Measurements from ENCODE around the gene ZNF280D. TPM values are rescaled to one million over a fixed set of nuclear protein-coding genes. Genes with fewer than 3 reads are reported as not detected.

The ZNF280D gene
- polyA plus RNA-seq, 2 of the 4 experiments (the other 2 are of a cell fraction) = 13.4 to 21.8 TPM

DNA sequence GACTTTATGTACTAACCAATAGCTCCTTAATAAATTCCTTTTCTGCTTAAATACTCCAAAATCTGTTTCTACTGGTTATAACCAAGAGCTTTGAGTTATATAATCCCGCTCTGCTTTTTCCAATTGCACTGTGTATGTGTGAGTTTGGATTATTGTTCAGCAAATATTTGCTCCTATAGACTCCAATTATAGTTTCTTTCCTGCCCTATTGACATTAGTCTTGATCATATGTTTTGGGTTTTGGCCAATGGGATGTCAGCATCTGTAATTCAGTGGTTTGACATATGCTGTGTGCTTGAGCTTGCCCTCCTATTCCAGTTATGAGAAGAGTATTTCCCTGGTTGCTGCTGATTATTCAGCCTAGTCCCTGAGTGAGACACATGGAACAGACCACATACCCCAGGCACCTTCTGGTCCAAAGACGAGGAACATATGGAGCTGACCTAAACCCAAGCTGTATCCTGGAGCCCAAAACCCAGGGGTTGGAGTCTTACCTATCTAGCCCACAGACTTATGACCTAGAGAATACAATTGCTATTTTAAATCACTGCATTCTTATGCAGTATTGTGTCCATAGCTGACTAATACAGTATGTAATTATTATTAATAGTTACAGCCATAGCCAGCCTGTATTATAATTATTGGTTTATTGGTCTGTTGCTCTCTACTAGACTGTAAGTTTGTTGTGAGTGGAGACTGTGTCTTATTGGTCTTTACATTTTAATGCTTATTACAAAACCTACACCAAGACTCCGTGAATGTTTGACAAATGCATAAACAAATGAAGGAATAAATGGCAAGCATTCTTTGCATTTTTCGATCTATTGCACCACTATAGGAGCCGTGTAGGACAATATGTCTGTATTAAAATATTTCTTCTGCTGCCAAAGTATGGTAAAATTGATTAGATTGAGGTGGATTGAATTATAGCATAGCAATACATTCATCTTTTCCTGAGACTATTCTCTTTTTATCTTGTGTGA, 11.7 kb upstream of the ZNF280D start:
- TF ChIP-seq MAFK (IDR thresholded peaks at IDR 0.05; ENCODE audit: partially characterized antibody) (no peak), FOSL2 (IDR thresholded peaks at IDR 0.05) (no peak), FOSL2 (CRISPR knock-in tag; IDR thresholded peaks at IDR 0.05) (no peak), RARB (CRISPR knock-in tag; IDR thresholded peaks at IDR 0.05) (no peak), HOXB5 (CRISPR knock-in tag; IDR thresholded peaks at IDR 0.05) (no peak), HDAC2 (IDR thresholded peaks at IDR 0.05) (no peak), ZFP36 (IDR thresholded peaks at IDR 0.05; ENCODE audit: borderline replicate concordance, partially characterized antibody) (no peak), RCOR1 (IDR thresholded peaks at IDR 0.05; ENCODE audit: low read depth, low read length) (no peak), HMGXB4 (CRISPR knock-in tag; IDR thresholded peaks at IDR 0.05; ENCODE audit: borderline replicate concordance) (no peak), CBX2 (IDR thresholded peaks at IDR 0.05; ENCODE audit: borderline replicate concordance, low read depth) (no peak)
- H3K27ac ChIP-seq = no peak overlapping the region
- no peak overlapping the region for H3K4me2 ChIP-seq
- H3K4me3 ChIP-seq = no peak overlapping the region
- POLR2A ChIA-PET = interaction anchor here (1.0 kb wide), 1 partner anchor 12 kb away, joined by 4 read pairs; the partner anchor contains the start of gene ZNF280D
- no peak for DNase-seq (ENCODE audit: low read depth in 1 of 2, low spot score in 1 of 2)
- peaks cover 5% of the 10 kb centered on the region; the same call in 1 of the 3 replicates for H3K4me1 ChIP-seq
- no peak for FAIRE-seq
- CTCF ChIA-PET = no interaction called here
- ATAC-seq = no peak; a peak in 1 of 6 replicates
- peaks cover 3% of the 10 kb centered on the region; the same call in 1 of the 3 replicates for H3K9me3 ChIP-seq
- WGBS (ENCODE audit: missing lambda C conversion rate) = 43% methylated on average over 5 of the region's 5 CpGs

DNA sequence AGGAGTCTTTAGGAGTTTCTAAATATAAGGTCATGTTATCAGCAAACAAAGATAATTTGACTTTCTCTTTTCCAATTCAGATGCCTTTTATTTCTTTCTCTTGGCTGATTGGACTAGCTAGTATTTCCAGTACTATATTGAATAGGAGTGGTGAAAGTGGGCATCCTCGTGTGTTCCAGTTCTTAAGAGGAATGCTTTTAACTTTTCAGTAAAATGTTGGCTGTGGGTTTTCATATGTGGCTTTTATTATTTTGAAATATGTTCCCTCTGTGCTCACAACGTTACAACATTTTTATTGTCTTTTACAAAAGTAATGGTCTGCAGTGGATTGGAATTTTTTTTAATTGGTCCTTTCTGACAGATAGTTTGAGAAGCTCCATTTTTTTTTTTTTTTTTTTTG, 8.2 kb upstream of the ZNF280D start:
- FAIRE-seq = no peak
- peaks cover 5% of the 10 kb centered on the region; the same call in 1 of the 3 replicates for H3K4me1 ChIP-seq
- ChIA-PET POLR2A (interaction anchor here (1.1 kb wide), 1 partner anchor 8 kb away, joined by 3 read pairs; the partner anchor contains the start of gene ZNF280D), CTCF (interaction anchor here (1.7 kb wide), 1 partner anchor 81 kb away, joined by 3 read pairs; no protein-coding TSS in a partner anchor)
- ATAC-seq = no peak
- 27% methylated on average over 2 of the region's 2 CpGs for WGBS (ENCODE audit: missing lambda C conversion rate)
- DNase-seq (ENCODE audit: low read depth in 1 of 2, low spot score in 1 of 2) = no peak
- H3K9me3 ChIP-seq = peaks cover 3% of the 10 kb centered on the region; the same call in 1 of the 3 replicates
- H3K27ac ChIP-seq = no peak overlapping the region
- no peak overlapping the region for H3K4me3 ChIP-seq
- H3K4me2 ChIP-seq = no peak overlapping the region
- TF ChIP-seq REST (IDR thresholded peaks at IDR 0.05) (no peak), SREBF2 (IDR thresholded peaks at IDR 0.05) (no peak), HOXB13 (CRISPR knock-in tag; IDR thresholded peaks at IDR 0.05; ENCODE audit: low read depth) (no peak), FOSL2 (IDR thresholded peaks at IDR 0.05) (no peak), FOSL2 (CRISPR knock-in tag; IDR thresholded peaks at IDR 0.05) (no peak), RARB (CRISPR knock-in tag; IDR thresholded peaks at IDR 0.05) (no peak), NR3C1 (IDR thresholded peaks at IDR 0.05) (no peak), MAX (IDR thresholded peaks at IDR 0.05) (no peak), FOXS1 (CRISPR knock-in tag; IDR thresholded peaks at IDR 0.05) (no peak), CBX8 (IDR thresholded peaks at IDR 0.05) (no peak), MAFK (IDR thresholded peaks at IDR 0.05; ENCODE audit: partially characterized antibody) (no peak), HOXB5 (CRISPR knock-in tag; IDR thresholded peaks at IDR 0.05) (no peak), JUN (IDR thresholded peaks at IDR 0.05) (no peak), MAZ (IDR thresholded peaks at IDR 0.05; ENCODE audit: borderline replicate concordance, low read depth, low read length) (no peak), EHMT2 (IDR thresholded peaks at IDR 0.05; ENCODE audit: low read depth) (no peak), NFE2L2 (conservative IDR thresholded peaks at IDR 0.05; ENCODE audit: low read length) (no peak)
